Astrocyte (in vitro differentiated cells and primary cell): ENCODE results near the gene PPT2. TPM values are rescaled to one million over a fixed set of nuclear protein-coding genes. Genes with fewer than 3 reads are reported as not detected.
A peak's percentile ranks its signal among the peaks of the same experiment; 100 is the strongest.

Experiments
- DNase-seq: peaks from one replicate; pipeline ENCODE4 v3.0.0-alpha.2; 2010; ENCODE audit warnings: low read depth
- FAIRE-seq: peaks from 2 replicates; lab custom pipeline; 2011; peaks lifted over from hg19 to GRCh38; lab: Jason Lieb, UNC
- H2AFZ ChIP-seq: 2 replicates; pipeline ENCODE4 v1.6.0; 2012; ENCODE audit warnings: low read depth, low read length, inconsistent platforms
- H3K27ac ChIP-seq: 2 replicates; pipeline ENCODE4 v1.5.1; 2011; ENCODE audit warnings: low read depth, low read length, inconsistent platforms
- H3K27me3 ChIP-seq: 2 replicates; pipeline ENCODE4 v1.6.0; 2011; ENCODE audit warnings: low read length, inconsistent platforms; ENCODE audit not compliant: insufficient read depth
- H3K36me3 ChIP-seq: 2 replicates; pipeline ENCODE4 v1.5.1; 2011; ENCODE audit warnings: low read length, inconsistent platforms; ENCODE audit not compliant: insufficient read depth
- H3K4me1 ChIP-seq: 2 replicates; pipeline ENCODE4 v1.5.1; 2011; ENCODE audit warnings: low read length, inconsistent platforms; ENCODE audit not compliant: insufficient read depth
- H3K4me2 ChIP-seq: 2 replicates; pipeline ENCODE4 v1.6.0; 2012; ENCODE audit warnings: low read length, inconsistent platforms
- H3K4me3 ChIP-seq: 2 replicates; pipeline ENCODE4 v1.5.1; 2011; ENCODE audit warnings: low read depth, mild to moderate bottlenecking, low read length, inconsistent platforms; ENCODE audit not compliant: insufficient read depth
- H3K79me2 ChIP-seq: 2 replicates; pipeline ENCODE4 v1.6.0; 2012; ENCODE audit warnings: mild to moderate bottlenecking, low read length, inconsistent platforms; ENCODE audit not compliant: insufficient read depth
- H3K9ac ChIP-seq: 2 replicates; pipeline ENCODE4 v1.6.0; 2012; ENCODE audit warnings: mild to moderate bottlenecking, low read length, inconsistent platforms
- H3K9me3 ChIP-seq: 2 replicates; pipeline ENCODE4 v1.5.1; 2012; ENCODE audit warnings: low read depth, mild to moderate bottlenecking, low read length, inconsistent platforms; ENCODE audit not compliant: insufficient read depth
- H4K20me1 ChIP-seq: 2 replicates; pipeline ENCODE4 v1.6.0; 2012; ENCODE audit warnings: low read length, inconsistent platforms; ENCODE audit not compliant: insufficient read depth
- H3K27ac Mint-ChIP-seq: one replicate; pipeline ENCODE4 v1.8.0; 2021; ENCODE audit warnings: mild to moderate bottlenecking, mixed read lengths; ENCODE audit not compliant: unreplicated experiment
- H3K27me3 Mint-ChIP-seq: one replicate; pipeline ENCODE4 v1.8.0; 2021; ENCODE audit warnings: low read depth, mixed read lengths; ENCODE audit not compliant: unreplicated experiment
- H3K36me3 Mint-ChIP-seq: one replicate; pipeline ENCODE4 v1.8.0; 2021; ENCODE audit warnings: low read depth, mixed read lengths; ENCODE audit not compliant: unreplicated experiment
- H3K4me1 Mint-ChIP-seq: one replicate; pipeline ENCODE4 v1.8.0; 2021; ENCODE audit warnings: low read depth, mixed read lengths; ENCODE audit not compliant: unreplicated experiment
- H3K4me3 Mint-ChIP-seq: one replicate; pipeline ENCODE4 v1.8.0; 2021; ENCODE audit warnings: mild to moderate bottlenecking, moderate library complexity, mixed read lengths; ENCODE audit not compliant: unreplicated experiment
- H3K9me3 Mint-ChIP-seq: one replicate; pipeline ENCODE4 v1.8.0; 2021; ENCODE audit warnings: mild to moderate bottlenecking, mixed read lengths; ENCODE audit not compliant: unreplicated experiment
- EZH2 ChIP-seq: IDR thresholded peaks from 2 replicates; pipeline ENCODE4 v1.6.1; 2012; ENCODE audit warnings: mild to moderate bottlenecking, low read length, inconsistent platforms; ENCODE audit not compliant: insufficient read depth
- total RNA-seq: library from RNA; stranded (reverse); gene quantifications from 2 replicates; pipeline ENCODE4 v1.2.1, GENCODE V29; 2021
- TF ChIP-seq, protein P1 (sequence below): IDR thresholded peaks from 2 replicates; pipeline ENCODE4 v1.5.1; 2011; ENCODE audit warnings: low read depth, mild to moderate bottlenecking, inconsistent platforms, low read length, moderate library complexity; ENCODE audit not compliant: insufficient read depth

The PPT2 gene
- total RNA-seq, 1 donor from 2014 or later: 33.0 TPM

DNA sequence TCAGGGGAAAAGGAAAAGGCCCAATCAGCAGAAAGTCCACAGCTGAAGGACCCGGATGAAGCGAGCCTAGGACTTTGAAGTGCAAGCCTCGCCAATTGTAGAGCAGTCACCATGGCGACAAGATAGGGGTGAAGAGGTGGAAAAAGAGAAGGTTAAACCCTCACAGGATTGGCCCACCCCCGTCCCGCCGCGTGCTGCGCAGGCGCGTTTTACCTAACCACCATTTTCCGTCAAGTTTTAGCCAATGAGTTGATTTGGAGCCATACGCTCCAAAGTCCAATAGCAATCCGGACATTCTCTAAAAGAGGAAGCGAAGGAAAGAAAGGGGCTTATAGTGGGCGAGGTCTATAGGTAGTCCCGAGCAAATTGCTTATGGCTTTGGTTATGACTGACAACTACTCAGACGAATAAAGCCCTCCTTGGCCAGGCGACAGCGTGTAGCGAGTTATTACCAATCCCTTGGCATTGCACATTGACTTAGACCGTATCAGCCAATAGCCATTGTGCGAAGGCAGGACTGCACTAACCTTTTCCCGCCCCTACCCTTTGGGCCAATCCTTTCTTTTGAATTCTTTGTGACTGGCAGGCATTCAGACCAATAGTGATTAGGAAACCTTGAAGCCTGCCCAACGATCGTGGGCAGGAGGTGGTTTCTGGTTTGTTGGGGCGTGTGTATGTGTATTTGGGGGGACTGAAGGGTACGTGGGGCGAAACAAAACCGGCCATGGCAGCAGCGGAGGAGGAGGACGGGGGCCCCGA is 24.0 kb downstream of the PPT2 start, which contains the start of gene RNF5:
Gene RNF5, plus strand, starts transcription at position 618 of the 759 bp plus-strand sequence. Its CDS starts 107 bp downstream, at position 725.
- H4K20me1 ChIP-seq: peaks cover 18% of the 10 kb centered on the region
- H3K9ac ChIP-seq: peak within 1 kb of the TSS; percentile 98
- H3K9me3 ChIP-seq: no peaks in the 10 kb centered on the region
- peak within 1 kb of the TSS; percentile 79 for H3K4me3 ChIP-seq
- DNase-seq (peak; percentile 100), FAIRE-seq (peak; percentile 83)
- peaks cover 40% of the 10 kb centered on the region for H3K79me2 ChIP-seq
- H3K27me3 Mint-ChIP-seq: no peaks in the 10 kb centered on the region
- H2AFZ ChIP-seq: peak within 1 kb of the TSS; percentile 77
- H3K27me3 ChIP-seq: no peaks in the 10 kb centered on the region
- peak within 1 kb of the TSS; percentile 97 for H3K4me3 Mint-ChIP-seq
- peak within 1 kb of the TSS; percentile 91 for H3K27ac ChIP-seq
- peak within 1 kb of the TSS; percentile 99 for H3K27ac Mint-ChIP-seq
- H3K9me3 Mint-ChIP-seq: no peaks in the 10 kb centered on the region
- H3K4me1 ChIP-seq: peaks cover 33% of the 10 kb centered on the region
- H3K4me2 ChIP-seq: peak within 1 kb of the TSS; percentile 95
- H3K4me1 Mint-ChIP-seq: peaks cover 30% of the 10 kb centered on the region
- TF ChIP-seq EZH2: no peak
- peaks cover 5% of the 10 kb centered on the region for H3K36me3 ChIP-seq
- peaks cover 6% of the 10 kb centered on the region for H3K36me3 Mint-ChIP-seq

DNA sequence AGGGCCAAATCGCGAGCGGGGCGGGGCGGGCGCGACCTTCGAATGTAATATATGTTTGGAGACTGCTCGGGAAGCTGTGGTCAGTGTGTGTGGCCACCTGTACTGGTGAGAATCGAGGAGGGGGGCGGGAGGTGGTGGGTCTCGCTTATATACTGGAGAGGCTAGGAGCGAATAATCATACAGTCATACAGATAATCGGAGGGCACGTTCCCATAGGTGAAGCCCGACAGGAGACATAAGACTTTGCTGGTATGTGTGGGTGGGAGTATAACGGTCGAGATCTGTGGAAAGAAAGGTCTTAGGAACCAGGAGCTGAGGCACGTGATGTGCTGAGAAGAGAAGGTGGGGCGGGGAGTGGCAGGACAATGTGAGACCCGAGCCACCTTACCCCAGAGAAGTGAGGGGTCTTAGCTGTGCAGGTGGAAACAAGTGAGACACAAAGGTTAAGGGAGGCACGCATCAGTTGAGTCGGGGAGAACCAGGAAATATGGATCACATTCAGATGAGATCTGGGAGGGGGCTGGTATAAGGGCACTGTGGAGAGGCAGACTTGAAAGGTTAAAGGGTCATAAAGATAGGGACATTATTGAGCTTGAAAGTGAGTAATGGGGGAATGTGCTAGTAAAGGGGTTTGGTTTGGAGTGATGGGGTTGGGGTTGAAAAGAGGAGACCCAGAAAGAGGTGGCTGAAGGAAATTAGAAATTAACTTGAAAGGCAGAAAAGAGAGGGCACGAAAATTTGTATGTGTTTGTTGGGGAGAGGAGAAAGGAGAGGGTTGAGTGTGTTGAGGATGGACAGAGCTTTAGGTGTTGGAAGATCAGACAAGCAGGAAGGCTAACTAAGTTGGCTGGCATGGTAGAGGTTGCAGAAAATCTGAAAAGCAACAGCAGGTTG is 24.9 kb downstream of the PPT2 start:
- Mint-ChIP-seq H3K4me3 (peak overlapping the region; percentile 97), H3K27me3 (no peaks in the 10 kb centered on the region), H3K27ac (peak overlapping the region; percentile 99), H3K4me1 (peaks cover 24% of the 10 kb centered on the region), H3K9me3 (no peaks in the 10 kb centered on the region), H3K36me3 (peaks cover 6% of the 10 kb centered on the region)
- TF ChIP-seq EZH2: no peak
- TF ChIP-seq, protein P1, sequence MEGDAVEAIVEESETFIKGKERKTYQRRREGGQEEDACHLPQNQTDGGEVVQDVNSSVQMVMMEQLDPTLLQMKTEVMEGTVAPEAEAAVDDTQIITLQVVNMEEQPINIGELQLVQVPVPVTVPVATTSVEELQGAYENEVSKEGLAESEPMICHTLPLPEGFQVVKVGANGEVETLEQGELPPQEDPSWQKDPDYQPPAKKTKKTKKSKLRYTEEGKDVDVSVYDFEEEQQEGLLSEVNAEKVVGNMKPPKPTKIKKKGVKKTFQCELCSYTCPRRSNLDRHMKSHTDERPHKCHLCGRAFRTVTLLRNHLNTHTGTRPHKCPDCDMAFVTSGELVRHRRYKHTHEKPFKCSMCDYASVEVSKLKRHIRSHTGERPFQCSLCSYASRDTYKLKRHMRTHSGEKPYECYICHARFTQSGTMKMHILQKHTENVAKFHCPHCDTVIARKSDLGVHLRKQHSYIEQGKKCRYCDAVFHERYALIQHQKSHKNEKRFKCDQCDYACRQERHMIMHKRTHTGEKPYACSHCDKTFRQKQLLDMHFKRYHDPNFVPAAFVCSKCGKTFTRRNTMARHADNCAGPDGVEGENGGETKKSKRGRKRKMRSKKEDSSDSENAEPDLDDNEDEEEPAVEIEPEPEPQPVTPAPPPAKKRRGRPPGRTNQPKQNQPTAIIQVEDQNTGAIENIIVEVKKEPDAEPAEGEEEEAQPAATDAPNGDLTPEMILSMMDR: no peak
- FAIRE-seq: no peak
- Histone ChIP-seq H3K27ac (peak overlapping the region; percentile 91), H4K20me1 (peaks cover 13% of the 10 kb centered on the region), H3K79me2 (peaks cover 32% of the 10 kb centered on the region), H3K36me3 (peaks cover 9% of the 10 kb centered on the region), H3K9ac (peak overlapping the region; percentile 98), H3K27me3 (no peaks in the 10 kb centered on the region), H2AFZ (peak overlapping the region; percentile 35), H3K4me3 (peak overlapping the region; percentile 79), H3K9me3 (no peaks in the 10 kb centered on the region), H3K4me2 (peak overlapping the region; percentile 95), H3K4me1 (peaks cover 33% of the 10 kb centered on the region)
- no peak for DNase-seq

DNA sequence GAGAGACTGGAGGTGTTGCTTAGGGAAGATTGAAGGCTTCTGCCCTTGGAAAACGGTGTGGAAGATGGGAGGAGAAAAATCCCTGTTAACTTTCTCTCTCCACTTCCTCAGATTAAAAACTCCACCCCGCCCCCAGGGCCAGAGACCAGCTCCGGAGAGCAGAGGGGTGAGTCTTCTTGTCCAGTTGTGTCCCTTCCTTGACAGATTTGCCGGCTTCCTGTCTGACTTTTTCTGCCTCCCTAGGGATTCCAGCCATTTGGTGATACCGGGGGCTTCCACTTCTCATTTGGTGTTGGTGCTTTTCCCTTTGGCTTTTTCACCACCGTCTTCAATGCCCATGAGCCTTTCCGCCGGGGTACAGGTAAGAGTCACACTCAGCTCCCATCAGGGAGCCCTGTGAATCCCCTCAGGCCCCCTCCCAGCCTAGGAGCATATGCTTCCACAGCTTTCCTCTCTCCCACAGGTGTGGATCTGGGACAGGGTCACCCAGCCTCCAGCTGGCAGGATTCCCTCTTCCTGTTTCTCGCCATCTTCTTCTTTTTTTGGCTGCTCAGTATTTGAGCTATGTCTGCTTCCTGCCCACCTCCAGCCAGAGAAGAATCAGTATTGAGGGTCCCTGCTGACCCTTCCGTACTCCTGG is 25.9 kb downstream of the PPT2 start:
- no peak for FAIRE-seq
- peak overlapping the region; percentile 95 for H3K4me2 ChIP-seq
- peaks cover 21% of the 10 kb centered on the region for H3K4me1 Mint-ChIP-seq

More for the DNA sequence above, 25.9 kb downstream of the PPT2 start:
- Mint-ChIP-seq H3K27me3 (no peaks in the 10 kb centered on the region), H3K36me3 (peaks cover 6% of the 10 kb centered on the region), H3K9me3 (no peaks in the 10 kb centered on the region), H3K27ac (no peak overlapping the region), H3K4me3 (peak overlapping the region; percentile 97)
- DNase-seq: no peak
- TF ChIP-seq, protein P1: no peak
- no peak for TF ChIP-seq EZH2
- no peak overlapping the region for H3K9ac ChIP-seq
- H3K4me1 ChIP-seq: peaks cover 27% of the 10 kb centered on the region
- H3K27ac ChIP-seq: no peak overlapping the region
- H3K9me3 ChIP-seq: no peaks in the 10 kb centered on the region
- peaks cover 2% of the 10 kb centered on the region for H4K20me1 ChIP-seq
- no peak overlapping the region for H3K4me3 ChIP-seq
- H3K27me3 ChIP-seq: no peaks in the 10 kb centered on the region
- H3K79me2 ChIP-seq: peaks cover 21% of the 10 kb centered on the region
- H2AFZ ChIP-seq: no peak overlapping the region
- peaks cover 11% of the 10 kb centered on the region for H3K36me3 ChIP-seq
